ENCODE data around the gene NTSR1.

NTSR1 gene

DNA sequence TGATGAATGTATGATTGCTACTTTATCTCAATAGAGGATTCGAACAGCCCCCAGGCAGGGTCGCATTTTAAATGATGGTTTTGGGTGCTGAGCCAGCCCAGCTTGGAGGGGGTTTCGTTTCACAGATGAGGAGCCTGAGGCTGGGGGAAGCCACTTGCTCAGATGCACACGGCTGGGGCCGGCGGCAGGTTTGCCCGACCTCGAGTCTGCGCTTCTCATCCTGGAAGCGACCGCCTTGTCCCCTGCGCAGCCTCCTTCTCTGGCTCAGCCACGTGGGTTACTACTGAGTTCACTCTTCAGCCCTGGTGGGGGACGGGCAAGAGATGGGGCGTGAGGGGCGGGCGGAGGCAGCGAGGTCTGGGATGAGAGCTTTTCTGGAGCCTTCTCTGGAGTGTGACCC lies 25.3 kb downstream of the NTSR1 start:
- TF ChIP-seq, protein P1, sequence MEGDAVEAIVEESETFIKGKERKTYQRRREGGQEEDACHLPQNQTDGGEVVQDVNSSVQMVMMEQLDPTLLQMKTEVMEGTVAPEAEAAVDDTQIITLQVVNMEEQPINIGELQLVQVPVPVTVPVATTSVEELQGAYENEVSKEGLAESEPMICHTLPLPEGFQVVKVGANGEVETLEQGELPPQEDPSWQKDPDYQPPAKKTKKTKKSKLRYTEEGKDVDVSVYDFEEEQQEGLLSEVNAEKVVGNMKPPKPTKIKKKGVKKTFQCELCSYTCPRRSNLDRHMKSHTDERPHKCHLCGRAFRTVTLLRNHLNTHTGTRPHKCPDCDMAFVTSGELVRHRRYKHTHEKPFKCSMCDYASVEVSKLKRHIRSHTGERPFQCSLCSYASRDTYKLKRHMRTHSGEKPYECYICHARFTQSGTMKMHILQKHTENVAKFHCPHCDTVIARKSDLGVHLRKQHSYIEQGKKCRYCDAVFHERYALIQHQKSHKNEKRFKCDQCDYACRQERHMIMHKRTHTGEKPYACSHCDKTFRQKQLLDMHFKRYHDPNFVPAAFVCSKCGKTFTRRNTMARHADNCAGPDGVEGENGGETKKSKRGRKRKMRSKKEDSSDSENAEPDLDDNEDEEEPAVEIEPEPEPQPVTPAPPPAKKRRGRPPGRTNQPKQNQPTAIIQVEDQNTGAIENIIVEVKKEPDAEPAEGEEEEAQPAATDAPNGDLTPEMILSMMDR (IDR thresholded peaks at IDR 0.05): no peak
- no peak for TF ChIP-seq ZFX (IDR thresholded peaks at IDR 0.05; ENCODE audit: borderline replicate concordance)
- no peak overlapping the region for H3K27ac ChIP-seq

DNA sequence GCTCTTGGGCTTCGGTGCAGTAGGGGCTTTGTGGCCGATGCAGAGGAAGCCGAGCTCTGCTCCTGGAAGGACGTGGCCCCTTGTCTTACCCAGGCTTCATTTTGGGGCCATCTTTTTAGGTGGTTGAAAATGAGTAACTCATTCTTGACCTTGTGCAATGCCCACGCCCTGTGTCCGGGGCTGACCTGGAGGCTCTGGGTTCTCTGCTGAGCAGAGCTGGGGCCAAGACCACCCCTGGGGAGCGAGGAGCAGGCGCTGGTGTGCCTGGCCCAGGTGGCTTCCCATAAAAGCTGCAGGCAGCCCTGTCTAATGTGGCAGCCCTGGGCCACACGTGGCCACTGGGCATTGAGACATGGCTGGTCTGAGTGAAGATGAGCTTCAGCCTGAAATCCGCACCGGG lies 25.7 kb downstream of the NTSR1 start:
- H3K27ac ChIP-seq: no peak overlapping the region

GRCh38 chr20:62734881-62735280 lies 26.2 kb downstream of the NTSR1 start:
- no peak for TF ChIP-seq ZFX (IDR thresholded peaks at IDR 0.05; ENCODE audit: borderline replicate concordance)
- TF ChIP-seq, protein P1 (IDR thresholded peaks at IDR 0.05): no peak
- H3K27ac ChIP-seq: no peak overlapping the region

More for the DNA sequence above, 25.7 kb downstream of the NTSR1 start:
- TF ChIP-seq, protein P1 (IDR thresholded peaks at IDR 0.05): no peak
- no peak for TF ChIP-seq ZFX (IDR thresholded peaks at IDR 0.05; ENCODE audit: borderline replicate concordance)

- TF ChIP-seq, protein P1 (IDR thresholded peaks at IDR 0.05): no peak
- no peak for TF ChIP-seq ZFX (IDR thresholded peaks at IDR 0.05; ENCODE audit: borderline replicate concordance)
- H3K27ac ChIP-seq: no peak overlapping the region
These were observed 26.7 kb downstream of the NTSR1 start for GRCh38 chr20:62735331-62735821.

- TF ChIP-seq ZFX (IDR thresholded peaks at IDR 0.05; ENCODE audit: borderline replicate concordance): no peak
- H3K27ac ChIP-seq: no peak overlapping the region
These were observed 27.4 kb downstream of the NTSR1 start for GRCh38 chr20:62736026-62736406.

DNA sequence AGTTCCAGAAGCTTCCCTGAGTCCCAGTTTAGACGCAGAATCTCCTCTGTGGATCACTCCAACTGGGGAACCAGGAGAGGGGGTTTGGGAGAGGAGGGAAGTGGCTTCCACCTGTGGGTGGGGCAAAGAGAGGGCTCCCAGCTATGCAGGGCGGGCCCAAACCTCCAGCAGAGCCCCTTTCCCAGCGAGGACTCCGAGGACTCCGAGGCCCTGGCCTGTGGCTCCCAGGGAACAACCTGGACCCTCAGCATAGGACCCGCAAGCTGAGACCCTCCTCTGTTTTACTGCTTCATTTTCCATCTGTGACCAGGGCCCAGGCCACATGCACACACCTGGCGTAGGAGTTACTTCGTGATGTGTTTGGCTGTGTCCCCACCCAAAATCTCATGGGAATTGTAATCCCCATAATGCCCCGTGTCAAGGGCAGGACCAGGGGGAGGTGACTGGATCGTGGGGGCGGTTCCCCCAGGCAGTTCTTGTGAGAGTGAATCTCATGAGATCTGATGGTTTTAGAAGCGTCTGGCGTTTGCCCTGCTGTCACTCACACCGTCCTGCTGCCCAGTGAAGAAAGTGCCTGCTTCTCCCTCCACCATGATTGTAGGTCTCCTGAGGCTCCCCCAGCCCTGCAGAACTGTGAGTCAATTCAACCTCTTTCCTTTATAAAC lies 27.9 kb downstream of the NTSR1 start:
- no peak overlapping the region for H3K27ac ChIP-seq

DNA sequence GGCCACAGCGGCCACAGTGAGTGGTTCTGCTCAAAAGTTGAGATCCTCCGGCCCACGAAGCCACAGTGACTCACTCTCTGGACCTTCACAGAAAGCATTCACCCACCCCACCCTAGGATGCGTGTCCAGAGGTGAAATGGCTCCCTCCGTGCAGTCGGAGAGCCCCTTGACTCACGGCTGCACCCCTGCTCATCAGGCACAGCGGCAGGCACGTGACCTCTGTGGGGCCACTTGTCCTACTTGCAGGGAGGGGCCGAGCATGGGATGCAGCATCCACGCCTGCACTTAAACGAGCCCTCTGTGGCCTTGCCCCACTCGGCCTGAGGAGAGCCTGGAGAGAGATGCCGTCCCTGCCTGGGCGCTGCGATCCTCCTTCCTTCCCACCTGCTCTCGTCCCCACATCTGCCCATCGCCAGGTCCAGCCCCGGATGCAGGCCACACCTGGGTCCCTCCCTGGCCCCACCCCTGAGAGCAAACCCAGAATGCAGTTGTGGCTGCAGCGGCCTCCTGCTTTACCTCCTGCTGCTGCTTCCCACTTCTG lies 28.7 kb downstream of the NTSR1 start:
- no peak overlapping the region for H3K27ac ChIP-seq
- TF ChIP-seq ZFX (IDR thresholded peaks at IDR 0.05; ENCODE audit: borderline replicate concordance): no peak
- TF ChIP-seq, protein P1 (IDR thresholded peaks at IDR 0.05): no peak

More for the DNA sequence above, 27.9 kb downstream of the NTSR1 start:
- TF ChIP-seq, protein P1 (IDR thresholded peaks at IDR 0.05): no peak
- no peak for TF ChIP-seq ZFX (IDR thresholded peaks at IDR 0.05; ENCODE audit: borderline replicate concordance)
